HTERT RPE-1 (cell line): ENCODE data around the gene MED16.

Experiments
- in situ Hi-C: fragments of 300-500 bp; cut with MboI; formaldehyde crosslinking; loops from 4 replicates; pipeline ENCODE4 v1.14.3; 2020; ENCODE audit warnings: low sequenced_read_pairs

The MED16 gene

GRCh38 chr19:892894-893689, at the start of gene MED16, which contains the start of gene RNU6-9:
Gene MED16, minus strand, starts transcription at chr19:893187. Its CDS starts 2,056 bp downstream, at chr19:891131.
Gene RNU6-9, plus strand, starts transcription at chr19:893484.
- in situ Hi-C loops: no loop called here

DNA sequence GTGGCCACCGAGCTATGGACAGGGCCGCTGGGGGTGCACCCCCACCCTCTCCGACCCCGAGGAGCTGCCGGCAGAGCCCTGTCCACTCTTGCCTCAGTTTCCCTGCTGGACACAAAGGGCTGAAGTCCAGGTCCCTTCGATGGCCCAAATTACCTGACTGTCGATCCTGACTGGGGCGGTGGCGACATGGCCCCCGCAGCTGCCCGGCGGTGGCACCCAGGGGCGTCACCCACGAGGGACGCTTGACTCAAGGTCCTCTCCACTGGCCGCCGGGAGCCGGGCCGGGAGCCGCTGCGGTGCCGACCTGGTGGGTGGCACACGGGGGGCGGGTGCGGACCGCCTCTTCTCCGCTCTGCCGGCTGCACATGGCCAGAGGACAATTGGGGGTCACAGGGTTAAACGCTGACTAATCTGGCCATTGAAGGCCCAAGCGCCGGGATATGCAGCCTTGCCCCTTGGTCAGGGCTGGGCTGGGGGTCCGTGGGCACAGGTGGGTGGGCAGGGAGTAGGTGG, 49.2 kb upstream of the MED16 start:
- in situ Hi-C loops: no loop called here

DNA sequence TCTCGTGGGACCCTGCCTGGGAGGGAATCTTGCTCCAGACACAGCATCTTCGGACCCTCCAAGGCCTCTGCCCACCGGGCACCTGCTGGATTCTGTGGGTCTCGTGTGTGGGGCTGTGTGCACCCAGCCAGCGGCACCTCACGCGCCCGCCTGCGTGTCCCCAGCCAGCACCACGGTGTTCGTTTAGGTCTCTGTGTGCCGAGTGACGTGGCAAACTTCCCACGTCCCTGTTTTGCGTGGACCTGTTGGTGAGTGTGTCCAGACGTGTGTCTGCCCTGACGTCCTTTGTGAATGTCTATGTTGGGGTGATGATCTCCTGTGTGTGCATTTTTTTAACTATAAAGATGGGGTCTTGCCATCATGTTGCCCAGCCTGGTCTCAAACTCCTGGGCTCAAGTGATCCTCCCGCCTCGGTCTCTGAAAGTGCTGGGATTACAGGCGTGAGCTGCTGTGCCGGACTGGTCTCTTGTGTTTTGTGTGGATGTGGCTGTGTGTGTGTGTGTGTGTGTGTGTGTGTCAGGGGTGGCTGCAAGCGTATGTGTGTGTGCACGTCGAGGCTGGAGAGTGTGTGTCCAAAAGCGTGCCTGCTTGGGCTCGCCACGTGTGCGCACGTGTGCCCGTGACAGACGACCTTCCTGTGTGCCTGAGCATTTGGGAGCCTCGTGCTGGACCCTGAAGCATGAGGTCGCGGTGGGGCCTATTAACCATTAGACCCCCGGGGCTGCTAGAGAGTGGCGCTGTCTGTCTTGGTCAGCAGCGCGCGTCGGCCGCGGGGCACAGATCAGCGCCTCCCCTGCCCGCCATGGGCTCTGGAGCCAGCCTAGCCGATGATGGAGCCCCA, 48.5 kb upstream of the MED16 start:
- in situ Hi-C loops: no loop called here

DNA sequence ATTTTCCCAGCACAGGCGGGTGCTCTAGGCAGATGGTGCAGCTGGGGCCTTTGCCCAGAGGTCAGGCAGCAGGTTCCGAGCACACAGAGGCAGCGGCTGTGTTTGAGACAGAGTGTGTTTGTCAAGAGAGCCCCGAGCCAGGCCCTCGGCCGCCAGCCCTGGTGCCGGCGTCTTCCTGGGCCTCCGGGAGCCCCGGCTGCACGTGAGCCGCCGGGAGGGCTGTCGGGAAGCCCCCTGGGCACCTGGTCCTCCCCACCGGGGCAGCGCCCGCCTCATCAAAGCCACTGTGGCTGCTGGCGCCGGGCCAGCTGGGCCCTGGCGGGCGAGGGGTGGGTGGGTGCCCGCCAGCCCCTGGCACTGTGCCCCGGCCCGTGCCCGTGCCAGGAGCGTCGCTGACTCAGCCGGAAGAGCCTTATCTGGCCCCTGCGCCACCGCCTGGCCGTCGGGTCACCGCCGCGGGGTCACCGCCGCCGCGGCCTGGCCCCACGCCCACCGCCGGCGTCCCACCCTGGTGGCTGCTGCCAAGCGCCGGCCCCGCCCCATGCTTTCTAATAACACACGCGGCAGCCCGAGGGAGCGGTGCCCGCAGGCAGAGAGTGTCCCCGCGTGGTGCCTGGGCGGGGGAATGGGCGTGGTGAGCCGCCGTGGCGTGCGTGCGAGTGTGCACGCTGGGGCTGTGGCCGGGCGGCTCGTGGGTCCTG, 47.8 kb upstream of the MED16 start:
- in situ Hi-C loops: no loop called here

- in situ Hi-C loops: no loop called here
Observed at GRCh38 chr19:939922-940321, 46.9 kb upstream of the MED16 start.

- in situ Hi-C loops: no loop called here
Observed at GRCh38 chr19:939439-939838, 46.5 kb upstream of the MED16 start.

- in situ Hi-C loops: no loop called here
Observed at GRCh38 chr19:938233-938923, 45.4 kb upstream of the MED16 start.

DNA sequence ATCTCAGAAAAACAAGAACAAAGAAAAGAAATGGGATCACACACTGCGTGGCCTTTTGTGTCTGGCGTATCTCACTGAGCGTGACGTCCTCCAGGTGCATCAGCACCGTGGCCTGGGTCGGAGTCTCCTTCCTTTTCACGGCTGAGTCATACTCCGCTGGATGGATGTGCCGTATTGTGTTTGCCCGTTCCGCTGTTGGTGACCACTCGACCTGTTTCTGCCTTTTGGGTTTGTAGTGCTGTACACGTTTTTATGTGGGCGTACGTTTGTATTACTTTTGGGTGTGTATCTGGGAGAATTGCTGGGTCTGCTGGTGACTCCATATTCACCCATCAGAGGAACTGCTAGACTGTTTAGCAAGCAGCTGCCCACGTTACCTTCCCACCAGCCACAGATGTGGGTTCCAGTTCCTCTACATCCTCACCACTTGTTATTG, 44.3 kb upstream of the MED16 start:
- in situ Hi-C loops: no loop called here

- in situ Hi-C loops: no loop called here
Observed at GRCh38 chr19:936175-936546, 43.2 kb upstream of the MED16 start.

DNA sequence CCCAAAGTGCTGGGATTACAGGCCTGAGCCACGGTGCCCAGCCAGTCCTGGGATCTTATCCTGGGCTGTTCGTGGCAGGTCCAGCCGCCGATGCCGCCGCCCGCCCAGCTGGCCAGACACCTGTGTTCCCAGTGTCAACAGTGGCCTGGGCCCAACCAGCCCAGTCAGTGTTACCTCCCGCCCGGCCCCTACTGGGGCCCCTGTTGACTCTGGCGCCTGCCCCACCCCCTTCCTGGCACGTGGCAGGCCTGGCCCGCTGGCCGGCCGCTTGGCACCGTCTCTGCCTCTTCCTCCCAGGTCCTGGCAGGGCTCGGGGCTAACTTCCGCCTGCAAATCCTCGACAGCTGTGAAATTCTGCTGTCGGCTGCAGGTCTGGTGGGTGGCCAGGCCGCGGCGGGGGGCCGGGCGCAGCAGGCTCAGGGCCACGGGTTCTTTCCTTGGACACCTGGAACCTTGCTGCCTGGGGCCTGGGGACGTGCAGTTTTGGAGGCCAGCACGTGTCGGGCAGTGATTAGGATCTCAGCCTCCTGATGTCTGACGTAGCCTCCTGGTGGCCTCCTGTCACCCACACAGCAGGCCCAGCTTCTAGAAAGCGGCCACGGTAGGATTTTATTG, 42.0 kb upstream of the MED16 start:
- in situ Hi-C loops: no loop called here

DNA sequence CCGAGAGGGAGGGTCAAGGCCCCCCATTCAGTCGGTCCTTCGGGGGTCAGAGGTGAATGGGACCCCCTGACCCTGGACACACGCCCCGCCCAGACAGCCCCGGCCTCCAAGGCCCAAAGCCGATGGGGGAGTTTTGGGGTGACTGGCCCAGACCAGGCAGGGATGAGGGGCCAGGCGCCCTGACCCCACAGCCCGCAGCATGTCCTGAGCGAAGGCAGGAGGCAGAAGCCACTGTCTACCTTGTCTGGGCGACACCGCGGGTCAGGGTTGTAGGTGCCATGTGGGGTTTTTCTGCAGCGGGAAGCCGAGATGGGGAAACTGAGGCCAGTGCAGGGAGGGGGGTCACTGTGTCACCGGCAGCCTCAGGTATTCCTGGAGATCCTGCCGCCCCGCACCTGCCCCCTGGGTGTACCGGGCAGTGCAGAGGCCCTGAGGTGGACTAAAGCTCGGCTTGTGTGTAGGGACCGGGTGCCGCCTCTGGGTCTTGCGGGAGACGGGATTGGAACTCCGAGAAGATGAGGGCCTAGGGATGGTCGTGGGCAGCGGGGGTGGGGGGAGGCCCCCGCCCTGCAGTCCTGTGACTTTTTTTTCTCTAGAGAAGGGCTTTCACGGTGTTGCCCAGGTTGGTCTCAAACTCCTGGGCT, 41.3 kb upstream of the MED16 start:
- in situ Hi-C loops: no loop called here

GRCh38 chr19:933553-933882, 40.5 kb upstream of the MED16 start:
- in situ Hi-C loops: no loop called here

DNA sequence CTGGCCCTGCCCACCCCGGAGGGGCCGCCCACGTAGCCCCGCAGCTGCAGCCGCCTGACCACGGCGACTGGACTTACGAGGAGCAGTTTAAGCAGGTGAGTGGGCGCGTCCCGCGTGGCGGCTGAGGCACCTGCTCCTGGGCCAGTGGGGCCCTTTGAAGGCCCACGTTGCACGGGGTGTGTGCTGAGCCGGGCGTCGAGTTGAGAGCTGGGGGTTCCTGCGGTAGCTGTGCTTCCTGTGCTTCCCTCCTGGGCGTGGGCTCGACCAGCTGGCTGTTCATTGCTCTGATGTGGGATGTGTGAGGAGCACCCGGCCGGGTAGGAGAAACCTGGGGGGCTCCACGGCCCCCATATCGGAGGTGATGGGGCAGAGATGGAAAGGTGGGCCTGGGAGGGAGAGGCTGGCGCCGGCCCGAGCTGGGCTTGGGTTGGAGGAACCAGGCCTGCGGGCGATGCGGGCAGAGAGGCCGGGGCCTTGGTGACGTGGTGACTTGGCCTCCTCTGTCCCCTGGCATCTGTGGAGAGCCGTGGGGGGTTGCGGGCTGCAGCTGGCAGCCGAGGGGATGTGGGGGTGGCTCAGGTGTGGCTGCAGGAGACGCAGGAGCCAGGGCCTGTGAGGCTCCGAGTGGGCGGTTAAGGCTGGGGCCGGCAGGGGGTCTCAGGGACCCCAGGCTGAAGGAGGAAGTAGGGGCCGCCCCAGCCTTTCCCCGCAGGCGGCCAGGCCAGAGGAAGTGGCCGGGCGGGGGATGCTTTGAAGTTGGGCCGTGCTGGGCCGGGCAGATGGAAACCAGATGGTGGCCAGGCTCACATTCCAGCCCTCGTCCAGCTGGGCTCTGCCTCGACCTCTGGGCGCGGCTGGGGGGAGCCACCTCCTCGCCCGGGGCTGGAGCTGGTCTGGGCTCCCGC, 39.9 kb upstream of the MED16 start:
- in situ Hi-C loops: no loop called here

DNA sequence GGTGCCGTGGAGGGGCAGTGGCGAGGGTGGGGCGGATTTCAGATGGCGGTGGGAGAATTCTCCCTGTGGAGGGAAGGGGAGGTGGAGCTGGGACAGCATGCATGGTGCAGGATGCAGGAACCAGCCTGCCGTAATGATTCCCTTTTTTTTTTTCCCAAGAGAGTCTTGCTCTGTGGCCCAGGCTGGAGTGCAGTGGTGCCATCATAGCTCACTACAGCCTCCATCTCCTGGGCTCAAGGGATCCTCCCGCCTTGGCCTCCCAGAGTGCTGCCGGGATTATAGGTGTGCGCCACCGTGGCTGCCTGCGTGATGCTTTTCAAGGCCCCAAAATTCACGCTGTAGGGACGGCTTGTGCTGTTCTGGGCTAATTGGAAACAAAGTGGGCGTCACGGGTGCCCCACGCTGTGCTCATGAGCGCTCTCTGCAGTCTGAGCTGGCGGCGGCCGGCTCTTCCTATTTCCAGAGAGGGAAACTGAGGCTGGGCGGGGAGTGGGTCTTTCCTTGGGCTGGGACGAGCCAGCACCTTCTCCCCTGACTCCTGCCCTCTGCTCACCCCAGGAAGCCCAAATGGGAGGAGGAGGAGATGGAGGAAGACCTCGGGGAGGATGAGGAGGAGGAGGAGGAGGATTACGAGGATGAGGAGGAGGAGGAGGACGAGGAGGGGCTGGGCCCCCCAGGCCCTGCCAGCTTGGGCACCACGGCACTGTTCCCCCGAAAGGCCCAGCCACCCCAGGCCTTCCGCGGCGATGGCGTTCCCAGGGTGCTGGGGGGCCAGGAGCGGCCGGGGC, 39.1 kb upstream of the MED16 start:
- in situ Hi-C loops: no loop called here

DNA sequence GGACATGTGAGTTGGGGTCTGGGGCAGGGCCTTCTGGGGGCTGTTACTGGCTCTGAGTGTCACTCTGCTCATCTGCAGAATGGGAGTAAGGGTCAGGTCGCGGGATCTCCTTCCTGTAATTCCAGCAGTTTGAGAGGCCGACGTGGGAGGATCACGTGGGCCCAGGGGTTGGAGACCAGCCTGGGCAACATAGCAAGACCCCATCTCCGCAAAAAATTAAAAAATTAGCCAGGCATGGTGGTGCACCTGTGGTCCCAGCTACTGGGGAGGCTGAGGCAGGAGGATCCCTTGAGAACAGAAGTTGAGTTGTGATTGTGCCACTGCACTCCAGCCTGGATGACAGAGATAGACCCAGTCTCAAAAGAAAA, 36.9 kb upstream of the MED16 start:
- in situ Hi-C loops: no loop called here

- in situ Hi-C loops: no loop called here
Observed at GRCh38 chr19:929203-929890, 36.4 kb upstream of the MED16 start.

DNA sequence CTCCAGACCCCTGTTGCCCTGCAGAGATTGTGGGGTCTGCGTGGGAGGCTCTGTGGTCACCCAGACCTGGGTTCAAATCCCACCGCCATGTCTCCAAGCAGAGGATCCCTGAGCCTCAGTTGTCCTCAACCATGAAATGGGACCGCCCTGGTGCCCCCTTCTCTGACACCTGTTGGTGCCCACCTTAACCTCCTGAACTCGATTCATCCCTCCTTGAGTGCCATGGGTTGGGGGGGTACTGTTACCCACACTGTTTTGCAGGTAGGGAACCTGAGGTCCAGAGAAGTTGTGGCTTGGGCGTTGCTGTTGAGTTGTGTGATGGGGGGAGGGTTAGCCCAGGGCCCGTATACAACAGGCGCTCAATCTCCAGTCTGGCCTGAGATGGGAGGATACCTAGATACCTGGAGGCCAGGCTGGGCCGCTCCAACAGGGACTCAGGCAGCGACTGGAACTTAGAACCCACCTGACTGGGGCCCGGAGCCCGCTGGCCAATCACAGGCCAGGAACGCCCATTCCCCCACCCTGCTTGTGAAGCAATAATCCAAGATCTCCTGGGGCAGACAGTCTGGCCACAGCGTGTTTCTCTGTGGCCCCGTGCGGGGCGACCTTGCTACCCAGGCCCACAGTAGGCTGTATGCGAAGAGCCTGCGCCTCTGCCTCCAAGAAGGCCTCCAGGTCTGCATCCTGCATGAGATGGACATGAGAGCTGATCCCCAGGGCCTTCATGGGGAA, 35.6 kb upstream of the MED16 start:
- in situ Hi-C loops: no loop called here
